MM.1S (cell line): ENCODE measurements around the gene TMEM272.

Source experiments
- CTCF ChIP-seq: fragments of 300-600 bp; sonication (generic); IDR thresholded peaks from 2 replicates; pipeline ENCODE4 v1.5.1; 2016; ENCODE audit warnings: antibody characterized with exemption, low read length, mixed read lengths
- EZH2phosphoT487 ChIP-seq: fragments of 300-600 bp; sonication (generic); IDR thresholded peaks from 2 replicates; pipeline ENCODE4 v1.6.1; 2018; ENCODE audit warnings: antibody characterized with exemption, low read length

DNA sequence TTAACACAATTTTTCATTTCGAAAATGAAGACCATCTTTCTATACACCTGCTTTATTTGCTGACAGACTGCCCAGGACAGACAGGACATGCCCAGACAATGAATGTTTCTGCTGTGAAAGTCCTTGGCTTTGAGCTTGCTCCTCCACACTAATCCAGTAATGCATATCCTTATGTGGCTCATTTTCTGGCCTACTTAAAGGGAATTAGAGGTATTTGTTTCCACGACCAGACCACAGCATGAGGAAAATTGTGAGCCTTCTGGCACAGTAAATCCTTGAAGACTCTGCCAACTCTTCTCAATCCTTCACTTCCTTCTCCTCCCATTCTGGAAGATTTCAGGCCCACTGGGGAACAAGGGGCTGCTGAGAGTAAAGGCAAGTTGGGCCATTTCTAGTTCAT is 42.5 kb upstream of the TMEM272 start:
- TF ChIP-seq CTCF (no peak), EZH2phosphoT487 (no peak)
